Thymus (tissue), 11 donors: ENCODE measurements around the gene CALR3. TPM values are rescaled to one million over a fixed set of nuclear protein-coding genes. Genes with fewer than 3 reads are reported as not detected.
"Not testable (repeated sequence)": the region's sequence is repeated elsewhere in the genome, so short reads cannot be mapped to it uniquely, and the experiment has no call there.

ENCODE experiments used
- DNase-seq, 9 donors: peaks; one replicate each; pipeline ENCODE4 v3.0.0-alpha.2; 2013; ENCODE audit warnings: low spot score in 9 of 9, low read depth in 6 of 9, missing footprints in 1 of 9
- H3K27ac ChIP-seq, 2 donors: one replicate each; pipeline ENCODE4 v1.5.1; 2013; ENCODE audit warnings: control low read depth in 1 of 2, low read depth in 1 of 2, low read length in 1 of 2, mild to moderate bottlenecking in 1 of 2, moderate library complexity in 1 of 2
- H3K27me3 ChIP-seq, 2 donors: one replicate each; pipeline ENCODE4 v1.5.1; 2013; ENCODE audit warnings: low read length in 1 of 2; ENCODE audit not compliant: control insufficient read depth in 2 of 2, insufficient read depth in 1 of 2
- H3K36me3 ChIP-seq, 2 donors: one replicate each; pipeline ENCODE4 v1.5.1; 2013; ENCODE audit warnings: low read length in 1 of 2, mild to moderate bottlenecking in 1 of 2, moderate library complexity in 1 of 2; ENCODE audit not compliant: control insufficient read depth in 2 of 2, insufficient read depth in 2 of 2
- H3K4me1 ChIP-seq, 2 donors: one replicate each; pipeline ENCODE4 v1.5.1; 2013; ENCODE audit warnings: low read length in 2 of 2; ENCODE audit not compliant: control insufficient read depth in 2 of 2, insufficient read depth in 2 of 2
- H3K4me3 ChIP-seq, 2 donors: one replicate each; pipeline ENCODE4 v1.5.1; 2013; ENCODE audit warnings: low read length in 2 of 2, control low read depth in 1 of 2, mild to moderate bottlenecking in 1 of 2
- H3K9me3 ChIP-seq, 2 donors: one replicate each; pipeline ENCODE4 v1.5.1; 2013; ENCODE audit warnings: low read length in 1 of 2, mild to moderate bottlenecking in 1 of 2; ENCODE audit not compliant: control insufficient read depth in 2 of 2, insufficient read depth in 1 of 2
- WGBS: extraction: QIAGEN DNeasy Blood & Tissue Kit; methylation state at CpG from one replicate; pipeline ENCODE4 v1.1.7; 2013; 5-methylcytosine and 5-hydroxymethylcytosine counted together
- polyA plus RNA-seq: library from polyadenylated mRNA; stranded (reverse); fragments of 200-250 nt; gene quantifications from one replicate; pipeline ENCODE4 v1.2.3, GENCODE V29; 2013
- total RNA-seq: library from RNA; stranded (reverse); fragments of 120-200 nt; gene quantifications from one replicate; pipeline ENCODE4 v1.2.4, GENCODE V29; 2013
- donor health status: healthy.

The CALR3 gene
- total and polyA plus RNA-seq, 2 donors = 0.05 to 0.09 TPM

- no peaks in the 10 kb centered on the region for H3K27me3 ChIP-seq
- WGBS = 99% methylated on average over 6 of the region's 6 CpGs
- DNase-seq = no peak
- no peak overlapping the region for H3K4me3 ChIP-seq
- no peaks in the 10 kb centered on the region for H3K9me3 ChIP-seq
- peaks cover 11 to 29% of the 10 kb centered on the region in 2 donors for H3K36me3 ChIP-seq
- H3K4me1 ChIP-seq = no peaks in the 10 kb centered on the region
- no peak overlapping the region for H3K27ac ChIP-seq
These were observed 11.0 kb upstream of the CALR3 start for GRCh38 chr19:16506961-16507360.

- H3K9me3 ChIP-seq, H3K4me1 ChIP-seq, DNase-seq, H3K4me3 ChIP-seq, H3K27me3 ChIP-seq, H3K27ac ChIP-seq: not testable (repeated sequence)
- 98% methylated on average over 11 of the region's 11 CpGs for WGBS
- H3K36me3 ChIP-seq = peaks cover 11 to 29% of the 10 kb centered on the region in 2 donors
These were observed 10.2 kb upstream of the CALR3 start for GRCh38 chr19:16506161-16506560.

GRCh38 chr19:16504271-16504670, 8.3 kb upstream of the CALR3 start:
- DNase-seq = no peak
- H3K36me3 ChIP-seq = peaks cover 11 to 21% of the 10 kb centered on the region in 2 donors
- WGBS = 96% methylated on average over 3 of the region's 3 CpGs

GRCh38 chr19:16497837-16498236, 1.9 kb upstream of the CALR3 start:
- no peak for DNase-seq
- no peaks in the 10 kb centered on the region for H3K27me3 ChIP-seq
- 98% methylated on average over 6 of the region's 6 CpGs for WGBS
- H3K27ac ChIP-seq = no peak overlapping the region
- H3K36me3 ChIP-seq = peaks cover 5 to 8% of the 10 kb centered on the region in 2 donors
- no peak overlapping the region for H3K4me3 ChIP-seq
- peaks cover 7 to 11% of the 10 kb centered on the region in 2 donors for H3K4me1 ChIP-seq
- no peaks in the 10 kb centered on the region for H3K9me3 ChIP-seq

More at GRCh38 chr19:16504271-16504670, 8.3 kb upstream of the CALR3 start:
- no peak overlapping the region for H3K4me3 ChIP-seq
- H3K9me3 ChIP-seq = no peaks in the 10 kb centered on the region
- no peaks in the 10 kb centered on the region for H3K4me1 ChIP-seq
- H3K27ac ChIP-seq = no peak overlapping the region
- no peaks in the 10 kb centered on the region for H3K27me3 ChIP-seq

- no peaks in the 10 kb centered on the region for H3K27me3 ChIP-seq
- no peak overlapping the region for H3K27ac ChIP-seq
- H3K36me3 ChIP-seq = peaks cover 3 to 8% of the 10 kb centered on the region in 2 donors
- DNase-seq = no peak
- peaks cover 7 to 11% of the 10 kb centered on the region in 2 donors for H3K4me1 ChIP-seq
- H3K4me3 ChIP-seq = no peak overlapping the region
- WGBS = 96% methylated on average over 12 of the region's 12 CpGs
- H3K9me3 ChIP-seq = no peaks in the 10 kb centered on the region
These were observed 1.1 kb upstream of the CALR3 start for GRCh38 chr19:16497042-16497441.

GRCh38 chr19:16496613-16496983, 631 bp upstream of the CALR3 start:
- H3K27ac ChIP-seq = no peak overlapping the region
- DNase-seq = peak in 1 of 9 donors; percentile 9
- H3K4me3 ChIP-seq = peak overlapping the region; percentile 59 to 68
- H3K36me3 ChIP-seq = peaks cover 3 to 8% of the 10 kb centered on the region in 2 donors
- no peaks in the 10 kb centered on the region for H3K9me3 ChIP-seq
- no peaks in the 10 kb centered on the region for H3K27me3 ChIP-seq
- H3K4me1 ChIP-seq = peaks cover 7 to 11% of the 10 kb centered on the region in 2 donors
- 43% methylated on average over 16 of the region's 16 CpGs for WGBS

GRCh38 chr19:16486476-16486875, 9.5 kb downstream of the CALR3 start:
- H3K36me3 ChIP-seq, H3K27ac ChIP-seq, H3K27me3 ChIP-seq, H3K4me1 ChIP-seq, DNase-seq, H3K9me3 ChIP-seq, H3K4me3 ChIP-seq: not testable (repeated sequence)
- 98% methylated on average over 4 of the region's 4 CpGs for WGBS

- Histone ChIP-seq H3K36me3 (no peaks in the 10 kb centered on the region), H3K9me3 (no peaks in the 10 kb centered on the region), H3K4me1 (no peaks in the 10 kb centered on the region), H3K27ac (no peak overlapping the region), H3K27me3 (no peaks in the 10 kb centered on the region), H3K4me3 (no peak overlapping the region)
- 83% methylated on average over 7 of the region's 7 CpGs for WGBS
- DNase-seq = no peak
These were observed 13.2 kb downstream of the CALR3 start for GRCh38 chr19:16482745-16483144.

- Histone ChIP-seq H3K4me1 (peaks cover 1 to 2% of the 10 kb centered on the region in 2 donors), H3K27ac (no peak overlapping the region), H3K36me3 (no peaks in the 10 kb centered on the region), H3K27me3 (no peaks in the 10 kb centered on the region), H3K4me3 (no peak overlapping the region), H3K9me3 (peaks cover 0 to 6% of the 10 kb centered on the region in 2 donors)
- no peak for DNase-seq
- WGBS = 98% methylated on average over 1 of the region's 1 CpG
These were observed 18.7 kb downstream of the CALR3 start for GRCh38 chr19:16477311-16477710.

- Histone ChIP-seq H3K36me3 (no peaks in the 10 kb centered on the region), H3K9me3 (peaks cover 0 to 10% of the 10 kb centered on the region in 2 donors), H3K4me3 (no peak overlapping the region), H3K27ac (no peak overlapping the region), H3K27me3 (no peaks in the 10 kb centered on the region), H3K4me1 (peaks cover 3 to 4% of the 10 kb centered on the region in 2 donors)
- no peak for DNase-seq
- 92% methylated on average over 3 of the region's 3 CpGs for WGBS
These were observed 19.6 kb downstream of the CALR3 start for GRCh38 chr19:16476401-16476800.
